Measurements from ENCODE around the gene RGS8. TPM values are rescaled to one million over a fixed set of nuclear protein-coding genes. Genes with fewer than 3 reads are reported as not detected.

The RGS8 gene, protein sequence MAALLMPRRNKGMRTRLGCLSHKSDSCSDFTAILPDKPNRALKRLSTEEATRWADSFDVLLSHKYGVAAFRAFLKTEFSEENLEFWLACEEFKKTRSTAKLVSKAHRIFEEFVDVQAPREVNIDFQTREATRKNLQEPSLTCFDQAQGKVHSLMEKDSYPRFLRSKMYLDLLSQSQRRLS
- under 1 TPM; 0.05 to 0.18 TPM for total RNA-seq
- long read RNA-seq, result 0 reads

DNA sequence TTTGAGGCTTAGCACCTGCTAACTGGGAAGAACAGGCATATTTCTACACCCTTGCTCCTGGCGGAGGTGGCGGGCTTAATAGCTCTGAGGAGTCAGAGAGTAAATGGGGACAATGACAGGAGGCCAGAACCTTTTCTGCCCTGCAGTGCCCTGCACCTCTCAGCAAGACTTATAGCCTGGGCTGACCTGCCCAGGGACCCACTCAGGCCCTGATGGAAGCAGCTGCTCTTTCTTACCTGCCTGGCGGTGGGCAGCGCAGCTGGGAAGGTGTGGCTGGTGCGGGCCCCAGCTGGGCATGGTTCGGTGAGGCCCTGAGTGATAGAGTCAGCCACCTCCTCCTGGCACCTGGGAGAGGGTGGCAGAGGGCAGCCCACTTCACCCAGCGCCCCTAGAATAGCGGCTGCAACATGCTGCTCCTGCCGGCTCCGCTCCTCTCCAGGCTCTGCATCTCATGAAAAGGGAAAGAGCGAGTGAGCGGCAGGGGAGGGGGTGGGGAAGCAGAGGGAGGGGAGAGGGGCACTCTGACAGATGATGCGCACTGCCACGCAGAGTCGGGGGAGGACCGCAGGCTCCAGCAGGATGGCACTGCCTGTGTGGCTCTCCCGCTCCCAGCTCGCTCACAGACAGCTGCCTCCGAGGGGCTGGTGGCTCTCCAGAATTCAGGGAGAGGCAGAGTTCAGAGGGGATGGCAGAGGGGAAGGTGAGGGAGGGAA lies at the start of gene RGS8:
Gene RGS8 (minus strand): TSS at position 472 of the 713 bp plus-strand sequence. CDS start 14,938 bp downstream, outside the sequence.
- DNase-seq (no peak), ATAC-seq (no peak)
- intact Hi-C loops (cut with DNase I), result loop anchor here in 1 of 2 donors (10.0 kb wide), 1 partner anchor 81 kb away; no protein-coding TSS in a partner anchor

GRCh38 chr1:182731852-182732575 lies 47.6 kb upstream of the RGS8 start:
- intact Hi-C loops (cut with DNase I), result no loop called here
- no peak for DNase-seq
- no peak for ATAC-seq

DNA sequence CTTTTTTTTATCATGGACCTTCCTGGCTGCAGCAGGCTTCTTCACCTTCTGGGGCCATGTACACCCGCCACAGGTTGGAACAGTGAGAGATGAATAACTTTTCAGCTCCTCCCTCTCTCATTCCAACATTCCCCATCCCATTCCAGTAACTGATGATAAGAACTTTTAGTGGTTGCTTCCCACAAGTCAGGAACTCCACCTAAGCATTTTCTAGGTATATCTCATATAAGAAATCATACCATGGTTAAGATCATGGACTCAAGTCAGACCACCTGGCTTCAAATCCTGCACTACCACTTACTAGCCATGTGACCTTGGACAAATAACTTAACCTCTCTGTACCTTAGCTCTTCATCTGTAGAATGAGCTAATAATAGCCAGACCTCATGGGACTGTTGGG lies 42.5 kb upstream of the RGS8 start:
- DNase-seq (no peak), ATAC-seq (no peak)
- intact Hi-C loops (cut with DNase I), result no loop called here

DNA sequence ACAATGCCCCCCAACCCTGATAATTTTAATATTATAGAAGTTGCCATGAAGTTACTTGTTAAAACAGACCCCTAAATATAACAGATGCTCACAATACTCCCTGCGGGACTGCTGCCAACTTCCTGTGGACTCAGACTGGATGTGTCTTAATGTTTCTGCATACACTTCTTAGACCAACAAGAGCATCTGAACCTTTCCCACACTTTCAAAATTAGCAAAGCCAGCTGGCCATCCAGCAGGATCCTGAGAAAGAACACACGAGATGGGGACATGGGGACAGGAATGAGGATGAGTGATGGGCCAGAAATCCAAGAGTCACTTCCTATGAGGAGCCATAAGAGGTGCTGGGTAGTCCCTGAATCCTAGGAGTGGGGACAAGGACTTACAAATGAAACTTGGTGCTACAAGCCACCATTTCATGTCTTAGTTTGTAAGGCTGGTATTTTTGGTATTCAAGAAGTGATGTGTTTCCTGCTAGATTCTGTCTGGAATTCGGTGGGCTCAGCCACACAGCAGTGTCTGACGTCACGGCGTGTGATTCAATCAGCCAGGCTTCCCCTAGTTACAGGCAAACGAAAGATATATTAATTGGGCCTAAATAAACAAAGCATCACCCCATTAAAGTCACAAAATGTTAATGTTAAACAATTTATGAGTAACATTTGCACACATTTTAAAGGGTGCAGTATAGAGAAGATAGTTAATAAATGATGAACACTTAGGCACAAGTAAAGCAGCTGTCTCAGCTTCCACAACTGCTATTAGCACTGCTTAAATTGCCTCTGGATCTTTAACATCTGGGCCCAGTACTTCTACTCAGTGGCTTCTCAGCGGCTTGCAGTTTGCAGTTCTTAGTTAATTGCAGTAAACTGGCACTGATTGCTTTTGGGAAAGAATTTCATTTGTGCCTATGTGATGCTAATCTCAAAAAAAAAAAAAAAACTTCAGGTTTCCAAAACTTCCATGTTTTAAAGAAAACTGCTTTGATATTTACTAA lies 41.2 kb upstream of the RGS8 start:
- intact Hi-C loops (cut with DNase I), result no loop called here
- no peak for ATAC-seq
- no peak for DNase-seq

- DNase-seq, result no peak
- intact Hi-C loops (cut with DNase I), result no loop called here
- ATAC-seq, result no peak
Observed at GRCh38 chr1:182724215-182724614, 39.8 kb upstream of the RGS8 start.

GRCh38 chr1:182723200-182723599 lies 38.8 kb upstream of the RGS8 start:
- intact Hi-C loops (cut with DNase I), result no loop called here
- ATAC-seq, result peak; percentile 73 to 79
- DNase-seq, result peak; percentile 65

DNA sequence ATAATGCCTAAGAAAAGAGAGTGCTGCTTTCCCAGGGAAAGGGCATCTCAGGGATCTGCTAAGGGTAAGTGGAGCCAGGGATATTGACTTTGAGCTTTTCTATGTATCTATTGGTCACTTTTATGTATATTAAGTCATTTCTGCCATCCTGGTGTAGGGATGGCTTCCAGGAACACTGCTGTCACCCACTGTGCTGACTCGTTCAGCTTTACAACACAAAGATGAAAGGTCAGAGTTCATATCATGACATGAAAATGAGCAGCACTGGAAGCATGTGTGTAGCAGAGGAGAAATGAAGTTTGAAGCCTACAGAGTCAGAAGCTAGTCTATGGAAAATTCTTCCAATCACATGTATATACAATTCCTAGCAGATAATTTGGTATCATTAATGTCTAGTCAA lies 37.1 kb upstream of the RGS8 start:
- ATAC-seq (no peak), DNase-seq (no peak)
- intact Hi-C loops (cut with DNase I), result no loop called here

- no peak for DNase-seq
- no peak for ATAC-seq
- intact Hi-C loops (cut with DNase I), result no loop called here
Observed at GRCh38 chr1:182720463-182720862, 36.1 kb upstream of the RGS8 start.

- intact Hi-C loops (cut with DNase I), result no loop called here
- ATAC-seq, result no peak
- no peak for DNase-seq
Observed at GRCh38 chr1:182719553-182719952, 35.2 kb upstream of the RGS8 start.

GRCh38 chr1:182718311-182718710 lies 33.9 kb upstream of the RGS8 start:
- ATAC-seq (no peak), DNase-seq (no peak)
- intact Hi-C loops (cut with DNase I), result no loop called here

DNA sequence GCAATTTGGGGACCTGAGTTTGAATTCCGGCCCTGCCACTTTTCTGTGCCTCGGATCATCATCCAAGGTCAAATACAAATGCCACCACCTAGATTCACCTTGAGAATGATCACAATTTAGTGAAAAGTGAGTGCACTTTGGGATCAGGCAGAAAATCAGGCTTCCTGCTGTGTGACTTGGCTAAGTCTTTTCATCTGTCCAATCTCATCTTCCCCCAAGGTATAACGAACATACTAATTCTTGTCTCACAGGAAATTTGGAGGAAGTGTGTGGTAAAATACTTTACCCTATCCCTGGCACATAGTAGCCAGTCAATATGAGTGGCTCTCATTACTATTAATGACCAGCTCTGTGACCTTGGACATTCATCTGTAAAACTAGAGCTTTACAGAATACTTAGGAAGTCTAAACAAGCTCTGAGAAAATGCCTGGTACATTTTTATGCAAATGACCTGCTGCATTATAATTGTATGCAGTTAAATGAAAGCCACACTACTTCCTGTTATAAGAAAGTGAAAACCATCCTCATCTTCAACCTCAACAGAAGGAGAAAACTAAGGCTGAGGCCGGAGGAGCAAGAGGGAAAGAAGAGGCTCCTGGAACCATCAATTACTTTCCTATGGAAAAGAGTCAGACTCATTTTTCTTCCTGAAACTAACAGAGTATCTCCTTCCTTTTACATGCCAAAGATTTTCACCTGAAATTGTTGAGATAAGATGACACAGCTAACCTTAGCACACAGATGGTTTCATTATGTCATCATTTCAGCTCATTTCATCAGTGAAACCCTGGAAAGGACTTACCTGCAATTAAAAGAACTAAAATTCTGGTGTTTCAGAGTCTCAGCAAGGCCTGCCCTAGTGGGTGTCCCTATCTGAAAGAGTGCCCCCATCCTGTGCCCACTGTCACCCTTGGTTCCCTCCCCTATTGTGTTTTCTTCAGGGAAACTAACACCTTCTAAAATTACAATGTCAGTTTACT lies 32.6 kb upstream of the RGS8 start:
- intact Hi-C loops (cut with DNase I), result no loop called here
- ATAC-seq, result no peak
- DNase-seq, result no peak

- DNase-seq (no peak), ATAC-seq (no peak)
- intact Hi-C loops (cut with DNase I), result no loop called here
Observed at GRCh38 chr1:182715531-182715930, 31.1 kb upstream of the RGS8 start.

DNA sequence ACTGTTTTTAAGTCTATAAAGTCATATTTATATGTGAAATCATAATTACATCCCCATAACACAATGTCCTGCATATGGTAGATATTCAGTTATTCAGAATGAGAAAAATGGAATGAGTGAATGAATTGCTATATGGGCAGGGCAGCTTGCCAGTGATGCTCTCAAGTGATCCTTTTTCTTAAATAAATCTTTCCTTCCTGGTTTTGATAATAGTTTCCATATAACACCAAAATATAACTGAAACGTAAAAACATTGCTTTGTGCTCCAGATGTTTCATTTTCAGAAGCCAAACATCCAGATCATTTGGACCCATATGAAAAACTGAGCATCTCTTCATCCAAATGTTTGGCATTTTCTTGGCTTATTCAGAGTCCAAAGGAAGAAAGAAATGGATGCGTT lies 30.2 kb upstream of the RGS8 start:
- intact Hi-C loops (cut with DNase I), result no loop called here
- ATAC-seq (no peak), DNase-seq (no peak)

- intact Hi-C loops (cut with DNase I), result no loop called here
- no peak for DNase-seq
- ATAC-seq, result no peak
Observed at GRCh38 chr1:182713939-182714338, 29.6 kb upstream of the RGS8 start.

DNA sequence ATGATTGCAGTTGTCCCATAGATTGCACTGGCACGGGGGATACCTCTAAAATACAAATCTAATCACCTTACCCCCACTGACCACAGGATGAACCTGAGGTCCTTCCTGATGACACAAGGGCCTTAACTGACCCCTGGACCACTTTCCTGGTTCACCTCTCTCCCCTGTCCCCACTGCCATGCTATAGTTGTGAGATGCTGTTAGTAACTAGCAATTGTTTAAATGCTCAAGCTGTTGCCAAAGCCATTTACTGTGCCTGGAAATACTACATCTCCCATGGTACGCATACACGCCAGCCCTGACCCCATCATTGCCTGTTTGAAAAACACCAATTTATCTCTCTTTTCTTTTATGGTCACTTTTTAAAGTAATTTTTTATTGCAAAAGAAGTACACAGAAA lies 29.1 kb upstream of the RGS8 start:
- intact Hi-C loops (cut with DNase I), result no loop called here
- DNase-seq (no peak), ATAC-seq (no peak)

DNA sequence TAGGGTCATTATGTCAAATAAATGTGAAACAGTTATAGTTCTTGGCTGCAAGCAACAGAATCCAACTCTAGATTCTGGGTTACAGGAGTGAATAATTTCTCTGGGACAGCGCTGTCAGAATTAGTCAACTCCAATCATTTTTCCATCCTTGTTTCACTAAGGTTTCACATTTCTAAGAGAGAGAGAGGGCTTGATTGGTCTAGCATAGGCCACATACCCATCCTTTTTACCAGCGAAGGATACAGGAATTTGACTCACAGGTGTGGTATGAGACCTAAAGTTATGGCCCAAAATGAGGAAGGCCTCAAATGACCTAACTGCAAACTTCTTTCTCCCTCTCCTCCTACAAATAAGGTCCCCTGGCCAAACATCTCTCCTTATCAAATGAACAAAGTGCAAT lies 25.5 kb upstream of the RGS8 start:
- intact Hi-C loops (cut with DNase I), result no loop called here
- ATAC-seq (no peak), DNase-seq (no peak)

GRCh38 chr1:182709225-182709764 lies 24.9 kb upstream of the RGS8 start:
- intact Hi-C loops (cut with DNase I), result no loop called here
- ATAC-seq, result no peak
- no peak for DNase-seq

GRCh38 chr1:182707122-182707521 lies 22.7 kb upstream of the RGS8 start:
- DNase-seq (no peak), ATAC-seq (peak; percentile 78 to 89)
- intact Hi-C loops (cut with DNase I), result no loop called here

All from left cardiac atrium (tissue), 4 donors.